ENCODE data around the gene SAMD13. TPM values are rescaled to one million over a fixed set of nuclear protein-coding genes. Genes with fewer than 3 reads are reported as not detected.

SAMD13 gene
- total RNA-seq, 1 donor from 2014 or later = 1.7 TPM

- DNase-seq = no peak
Observed at GRCh38 chr1:84373436-84374141, 72.1 kb downstream of the SAMD13 start.

DNA sequence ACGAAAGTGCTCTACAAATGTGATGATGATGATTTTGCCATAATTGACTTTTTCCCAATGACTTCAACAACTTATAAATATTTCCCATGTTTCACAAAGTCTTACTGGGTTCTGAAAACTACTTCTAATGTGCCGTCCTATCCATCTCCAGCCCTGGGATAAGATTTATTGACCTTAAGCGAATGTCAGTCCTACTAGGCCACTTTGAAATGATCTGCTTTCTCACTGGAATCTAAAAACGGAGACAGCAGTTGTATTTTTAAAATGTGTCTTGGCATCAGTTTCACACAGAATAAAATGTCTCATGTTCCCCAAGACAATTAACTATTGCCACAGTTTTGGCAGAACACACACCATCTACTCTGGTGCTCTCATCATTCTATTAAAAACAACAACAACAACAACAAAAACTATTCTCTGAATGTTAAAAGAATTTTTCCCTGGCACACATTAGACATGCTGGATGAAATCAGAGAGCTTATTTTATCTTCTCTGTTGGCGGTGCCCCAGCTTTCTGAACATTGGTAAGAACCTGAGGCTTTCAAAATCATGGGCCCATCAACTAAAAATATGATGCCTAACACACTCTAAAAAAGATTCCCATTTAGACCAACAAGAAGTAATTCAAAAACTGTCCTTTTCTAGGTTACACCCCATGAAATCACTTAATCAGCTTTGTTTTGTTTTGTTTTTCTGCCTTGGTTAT is 73.6 kb downstream of the SAMD13 start:
- DNase-seq = peak; percentile 73

- peak; percentile 17 for DNase-seq
Observed at GRCh38 chr1:84376000-84376910, 74.7 kb downstream of the SAMD13 start.

GRCh38 chr1:84377480-84378095 is 76.1 kb downstream of the SAMD13 start:
- DNase-seq = peak; percentile 65

GRCh38 chr1:84379138-84379916 is 77.8 kb downstream of the SAMD13 start:
- DNase-seq = no peak

- DNase-seq = no peak
Observed at GRCh38 chr1:84379917-84380180, 78.3 kb downstream of the SAMD13 start.

- no peak for DNase-seq
Observed at GRCh38 chr1:84382127-84382526, 80.6 kb downstream of the SAMD13 start.

DNA sequence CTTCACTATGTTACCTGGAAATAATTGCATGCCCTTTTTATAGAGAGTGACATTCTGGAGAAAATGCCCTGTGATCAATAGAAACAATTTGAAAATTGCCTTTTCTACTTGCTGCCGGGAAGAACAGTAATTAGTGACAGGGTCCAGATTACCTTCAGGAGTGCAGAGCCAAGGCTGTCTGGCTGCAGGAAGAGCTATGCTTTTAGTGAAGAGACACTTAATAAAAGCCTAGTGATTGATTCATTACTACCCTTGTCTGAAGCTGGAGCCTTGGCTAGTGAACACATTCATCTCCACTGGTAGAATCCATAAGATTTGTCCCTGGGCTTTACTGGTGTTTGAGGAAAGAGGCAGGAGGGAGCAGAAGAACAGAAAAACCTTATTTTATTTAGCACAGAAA is 83.8 kb downstream of the SAMD13 start:
- DNase-seq = no peak

DNA sequence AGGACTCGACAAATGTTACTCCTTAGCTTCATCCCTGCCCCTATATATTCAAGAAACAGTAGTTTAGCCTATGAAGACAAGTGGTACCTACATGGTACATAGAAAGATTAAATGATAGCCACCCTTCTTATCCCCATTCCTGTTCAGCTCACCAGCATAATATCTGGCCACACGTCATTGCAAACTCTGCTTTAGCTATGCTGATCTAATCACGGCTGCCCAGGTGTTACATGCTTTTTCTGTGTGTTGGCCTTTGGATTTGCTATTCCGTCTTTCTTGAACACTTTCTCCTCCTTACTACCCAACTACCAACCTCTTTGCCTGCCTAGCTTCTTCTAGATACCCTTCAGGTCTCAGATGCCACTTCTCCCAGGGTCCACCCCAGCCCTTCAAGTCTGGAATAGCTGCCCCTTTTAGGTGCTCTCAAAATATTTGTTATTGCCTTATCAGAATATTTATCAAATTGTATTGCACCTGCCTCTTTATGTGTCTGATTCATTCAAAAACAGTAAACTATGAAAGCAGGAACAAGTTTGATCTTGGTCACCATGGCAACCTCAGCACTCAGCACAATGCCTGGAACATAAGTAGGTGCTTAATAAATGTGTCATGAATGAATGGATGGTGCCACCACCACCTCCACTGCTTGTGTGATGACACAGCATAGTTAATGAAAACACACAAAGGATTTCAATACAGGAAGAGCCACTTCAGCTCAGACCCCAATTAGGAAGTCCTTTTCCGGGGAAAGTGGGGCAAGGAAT is 85.4 kb downstream of the SAMD13 start:
- no peak for DNase-seq

- no peak for DNase-seq
Observed at GRCh38 chr1:84387480-84388163, 86.1 kb downstream of the SAMD13 start.

DNA sequence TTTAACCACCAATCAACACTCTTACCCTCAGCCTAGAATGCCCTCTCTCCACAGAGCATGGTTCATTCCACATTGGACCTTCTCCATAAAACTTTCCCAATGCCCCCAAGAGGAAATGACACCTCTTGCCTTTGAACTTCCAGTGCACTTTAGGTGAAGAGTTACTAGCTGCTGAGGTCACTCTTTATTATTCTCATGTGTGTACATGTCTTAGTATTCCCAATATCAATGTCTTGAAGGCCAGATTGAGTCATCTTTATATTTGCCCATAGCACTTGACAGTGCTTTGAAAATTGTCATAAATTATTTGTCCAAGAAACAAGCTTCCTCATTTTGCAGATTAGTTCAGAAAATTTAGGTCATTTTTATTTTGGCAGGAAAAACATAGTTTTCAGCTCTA is 88.7 kb downstream of the SAMD13 start:
- DNase-seq = no peak

DNA sequence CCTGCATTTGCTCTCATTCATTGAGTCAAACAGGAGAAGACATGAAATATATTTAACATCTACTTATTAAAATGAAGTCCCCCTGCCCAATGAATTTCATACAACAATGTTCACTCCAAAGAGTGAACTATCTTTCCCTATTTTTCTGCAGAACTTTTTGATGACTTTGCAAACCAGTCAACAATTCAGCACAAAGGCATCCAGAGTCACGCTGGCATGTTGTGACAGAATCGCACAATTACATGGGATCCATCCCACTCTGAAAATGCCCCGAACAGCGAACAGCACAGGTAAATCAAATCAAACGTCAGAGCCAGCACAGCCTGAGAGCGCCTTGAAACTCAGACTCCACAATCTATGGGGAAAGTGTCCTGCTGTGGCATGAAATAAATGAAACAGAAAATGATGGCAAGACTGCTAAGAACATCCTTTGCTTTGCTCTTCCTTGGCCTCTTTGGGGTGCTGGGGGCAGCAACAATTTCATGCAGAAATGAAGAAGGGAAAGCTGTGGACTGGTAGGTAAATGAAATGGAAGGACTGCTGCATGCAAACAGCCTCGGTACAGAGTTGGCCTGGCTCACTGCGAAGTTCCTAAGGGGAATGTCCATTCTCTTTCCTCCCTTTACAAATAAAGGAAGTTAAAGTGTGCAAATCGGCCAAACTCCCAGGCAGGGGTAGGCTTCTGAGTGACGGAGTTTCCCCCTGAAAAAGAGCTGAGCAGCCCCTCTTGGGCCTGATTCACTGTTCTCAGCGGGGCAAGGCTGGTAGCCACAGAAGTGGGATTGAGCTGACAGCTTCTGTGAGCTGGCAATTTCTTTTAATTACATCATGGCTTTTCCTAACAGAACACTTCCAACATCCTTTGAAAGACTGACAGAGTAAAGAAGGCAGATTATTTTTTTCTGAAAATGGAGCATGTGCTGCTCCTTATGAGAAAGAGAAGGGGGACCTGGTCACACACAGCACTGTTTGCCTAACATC is 97.0 kb downstream of the SAMD13 start, which contains the start of gene DNASE2B:
TSS of gene DNASE2B (plus strand) at position 310 of the 981 bp plus-strand sequence. CDS start at position 391, 81 bp downstream.
- DNase-seq = no peak

Small RNAs within 50 kb of the gene (small RNA-seq; reads per million reads assigned to genes)
- gene RF00410 (ENCODE audit: low replicate concordance) = not detected

Other genes with a start within 250 kb of the SAMD13 start
- gene PRKACB, start 157.4 kb upstream of the SAMD13 start, total RNA-seq = 26.9 TPM
- gene DNASE2B, start 96.8 kb downstream of the SAMD13 start, total RNA-seq = not detected
- gene RPF1, start 177.6 kb downstream of the SAMD13 start, total RNA-seq = 30.2 TPM
- gene SPATA1, start 204.7 kb downstream of the SAMD13 start, total RNA-seq = 0.79 TPM
- gene GNG5, start 204.9 kb downstream of the SAMD13 start, total RNA-seq = 23.3 TPM

Measured in skin of body (tissue), 3 donors.